SK-N-MC (cell line): ENCODE results near the gene ASTN2.
A peak's percentile ranks its signal among the peaks of the same experiment; 100 is the strongest.

Experiments
- DNase-seq: peaks from one replicate; pipeline ENCODE4 v3.0.0-alpha.2; 2011; ENCODE audit warnings: low read depth, low spot score
- H3K27ac ChIP-seq: fragments of 200-600 bp; sonication (generic); 2 replicates; pipeline ENCODE4 v1.5.1; 2016; ENCODE audit warnings: mixed run types
- H3K36me3 ChIP-seq: fragments of 200-600 bp; sonication (generic); 2 replicates; pipeline ENCODE4 v1.6.1; 2017; ENCODE audit warnings: antibody characterized with exemption, low read length, mixed read lengths; ENCODE audit not compliant: insufficient read depth
- H3K4me3 ChIP-seq: fragments of 200-600 bp; sonication (generic); 2 replicates; pipeline ENCODE4 v1.5.1; 2016
- H3K9ac ChIP-seq: fragments of 200-600 bp; sonication (generic); 2 replicates; pipeline ENCODE4 v1.8.0; 2017; ENCODE audit warnings: mixed run types, mixed read lengths; ENCODE audit not compliant: insufficient read length
- H3K9me3 ChIP-seq: fragments of 200-600 bp; sonication (generic); 2 replicates; pipeline ENCODE4 v1.6.1; 2017; ENCODE audit warnings: low read depth, mild to moderate bottlenecking, antibody characterized with exemption, low read length, moderate library complexity, mixed read lengths
- EZH2 ChIP-seq: fragments of 200-600 bp; sonication (generic); IDR thresholded peaks from one replicate; pipeline ENCODE4 v1.6.1; 2017; ENCODE audit warnings: antibody characterized with exemption
- FOXP2 ChIP-seq: optimal IDR thresholded peaks from 2 replicates; pipeline ENCODE3; 2011; ENCODE audit warnings: mild to moderate bottlenecking, moderate library complexity; ENCODE audit not compliant: insufficient read depth; ENCODE audit errors: extremely low read length, control extremely low read depth
- POLR2AphosphoS5 ChIP-seq: IDR thresholded peaks from 2 replicates; pipeline ENCODE4 v1.6.1; 2012; ENCODE audit warnings: mild to moderate bottlenecking, low read depth, low read length, borderline replicate concordance

ASTN2 gene

DNA sequence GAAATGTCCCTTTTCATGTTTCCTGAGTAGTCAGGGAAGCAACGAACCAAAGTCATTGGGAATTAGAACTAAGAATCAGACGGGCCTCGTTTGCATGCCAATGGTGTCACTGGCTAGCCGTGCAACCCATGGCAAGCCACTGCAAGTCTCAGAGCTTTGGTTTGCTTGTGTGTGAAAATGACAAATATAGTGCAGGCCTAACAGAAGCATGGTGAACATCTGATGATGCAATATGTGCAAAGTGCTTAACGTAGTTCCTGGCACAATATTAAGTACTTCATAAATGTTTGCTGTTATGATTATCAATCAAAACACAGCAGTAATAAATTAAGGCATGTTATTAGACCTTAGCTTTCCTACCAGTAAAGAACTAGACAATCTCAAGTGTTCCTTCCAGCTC lies 845.7 kb downstream of the ASTN2 start:
- H3K4me3 ChIP-seq, result no peak overlapping the region
- DNase-seq, result no peak
- H3K27ac ChIP-seq, result peak overlapping the region; percentile 69
- no peaks in the 10 kb centered on the region for H3K9me3 ChIP-seq
- no peaks in the 10 kb centered on the region for H3K36me3 ChIP-seq
- H3K9ac ChIP-seq, result no peak overlapping the region
- no peak for TF ChIP-seq POLR2AphosphoS5
- TF ChIP-seq EZH2, result no peak
- TF ChIP-seq FOXP2, result no peak

- no peak for TF ChIP-seq POLR2AphosphoS5
- TF ChIP-seq FOXP2, result no peak
- TF ChIP-seq EZH2, result no peak
- Histone ChIP-seq H3K27ac (peak overlapping the region; percentile 91), H3K9me3 (no peaks in the 10 kb centered on the region), H3K36me3 (no peaks in the 10 kb centered on the region), H3K9ac (no peak overlapping the region), H3K4me3 (peak overlapping the region; percentile 36; the same call in 1 of the 2 replicates)
- DNase-seq, result peak; percentile 65
Observed at GRCh38 chr9:116566677-116567488, 848.0 kb downstream of the ASTN2 start.

DNA sequence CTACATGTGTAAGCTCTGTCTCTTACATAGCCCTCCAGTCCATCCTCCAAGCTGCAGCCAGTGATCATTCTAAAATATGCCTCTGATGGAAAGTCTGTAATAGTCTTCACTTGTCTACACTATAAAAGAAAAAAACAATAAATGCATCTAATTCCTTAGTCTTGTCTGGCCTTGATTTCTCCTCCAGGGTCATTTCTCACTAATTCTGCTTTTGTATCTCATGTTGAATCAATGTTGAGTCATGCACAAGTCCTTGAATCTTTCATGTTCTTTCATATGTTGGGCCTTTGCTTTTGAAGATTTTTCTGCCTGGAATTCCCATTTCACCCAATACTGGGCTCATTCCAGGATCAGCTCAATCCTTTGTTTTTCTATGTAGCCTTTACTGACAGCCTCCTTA lies 848.9 kb downstream of the ASTN2 start:
- no peak for TF ChIP-seq FOXP2
- TF ChIP-seq EZH2, result no peak
- no peak for TF ChIP-seq POLR2AphosphoS5
- H3K9me3 ChIP-seq, result no peaks in the 10 kb centered on the region
- H3K9ac ChIP-seq, result no peak overlapping the region
- H3K36me3 ChIP-seq, result no peaks in the 10 kb centered on the region
- H3K4me3 ChIP-seq, result no peak overlapping the region
- DNase-seq, result no peak
- H3K27ac ChIP-seq, result peak overlapping the region; percentile 91; the same call in 1 of the 2 replicates

DNA sequence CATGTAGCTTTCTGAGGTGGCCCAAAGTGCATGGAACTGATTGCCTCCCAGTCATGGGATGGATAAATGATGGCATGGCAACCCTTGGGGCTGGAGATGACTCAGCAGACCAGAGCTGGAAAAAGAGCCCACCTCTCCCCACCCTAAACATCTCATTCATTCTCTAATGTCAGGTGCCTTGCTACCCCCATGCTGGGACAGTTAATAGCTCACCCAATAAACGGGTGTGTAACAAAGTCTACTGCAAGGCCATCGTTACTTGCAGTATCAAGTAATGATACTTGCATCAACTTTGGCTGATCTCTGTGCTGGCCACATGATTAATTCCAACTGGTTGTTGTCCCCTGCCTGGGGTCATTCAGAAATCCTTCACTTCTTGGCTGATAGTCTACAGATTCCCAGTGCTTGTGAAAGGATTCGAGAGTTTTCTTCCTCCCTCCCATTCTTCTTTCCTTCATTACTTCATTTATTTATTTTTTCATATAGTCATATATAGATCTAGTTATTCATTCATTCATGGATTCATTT lies 850.5 kb downstream of the ASTN2 start:
- Histone ChIP-seq H3K9ac (no peak overlapping the region), H3K36me3 (no peaks in the 10 kb centered on the region), H3K4me3 (no peak overlapping the region), H3K27ac (no peak overlapping the region), H3K9me3 (no peaks in the 10 kb centered on the region)
- no peak for DNase-seq
- TF ChIP-seq FOXP2 (no peak), POLR2AphosphoS5 (no peak), EZH2 (no peak)

GRCh38 chr9:116558818-116559540 lies 855.9 kb downstream of the ASTN2 start:
- Histone ChIP-seq H3K9ac (no peak overlapping the region), H3K36me3 (no peaks in the 10 kb centered on the region), H3K27ac (no peak overlapping the region), H3K9me3 (no peaks in the 10 kb centered on the region), H3K4me3 (no peak overlapping the region)
- DNase-seq, result no peak
- no peak for TF ChIP-seq EZH2
- TF ChIP-seq POLR2AphosphoS5, result no peak
- no peak for TF ChIP-seq FOXP2

GRCh38 chr9:116558035-116558434 lies 856.8 kb downstream of the ASTN2 start:
- TF ChIP-seq POLR2AphosphoS5 (no peak), FOXP2 (no peak), EZH2 (no peak)
- H3K9ac ChIP-seq, result no peak overlapping the region
- H3K36me3 ChIP-seq, result no peaks in the 10 kb centered on the region
- no peaks in the 10 kb centered on the region for H3K9me3 ChIP-seq
- no peak overlapping the region for H3K27ac ChIP-seq
- H3K4me3 ChIP-seq, result no peak overlapping the region
- no peak for DNase-seq

DNA sequence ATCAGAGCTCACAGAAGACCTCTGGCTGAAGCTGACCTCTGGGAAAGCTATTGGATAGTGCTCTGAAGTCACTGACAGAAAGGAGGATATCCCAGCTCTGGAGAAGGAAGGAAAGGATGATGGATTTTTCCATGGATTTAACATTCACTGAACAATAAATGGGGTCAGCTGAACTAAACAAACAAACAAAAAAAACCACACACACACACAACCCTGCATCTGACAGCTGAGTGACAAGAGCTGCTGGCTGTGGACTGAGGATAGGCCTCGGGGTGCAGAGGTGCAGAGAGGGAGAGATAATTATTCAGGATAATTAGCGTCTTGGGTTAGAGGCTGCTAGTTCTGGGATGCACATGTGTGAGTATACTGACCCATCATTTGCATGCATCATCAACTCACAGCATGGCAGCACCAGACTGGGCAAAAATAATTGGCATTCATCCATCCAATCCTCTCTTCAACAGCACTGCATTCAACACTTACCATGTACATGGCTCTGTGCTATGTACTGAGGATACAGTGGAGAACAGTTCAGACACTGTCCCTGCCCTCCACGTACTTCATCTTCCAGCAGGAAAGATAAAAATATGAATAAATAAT lies 859.2 kb downstream of the ASTN2 start:
- no peak overlapping the region for H3K27ac ChIP-seq
- no peak for TF ChIP-seq POLR2AphosphoS5
- H3K9me3 ChIP-seq, result no peaks in the 10 kb centered on the region
- DNase-seq, result no peak
- no peak overlapping the region for H3K4me3 ChIP-seq
- no peaks in the 10 kb centered on the region for H3K36me3 ChIP-seq
- H3K9ac ChIP-seq, result no peak overlapping the region

DNA sequence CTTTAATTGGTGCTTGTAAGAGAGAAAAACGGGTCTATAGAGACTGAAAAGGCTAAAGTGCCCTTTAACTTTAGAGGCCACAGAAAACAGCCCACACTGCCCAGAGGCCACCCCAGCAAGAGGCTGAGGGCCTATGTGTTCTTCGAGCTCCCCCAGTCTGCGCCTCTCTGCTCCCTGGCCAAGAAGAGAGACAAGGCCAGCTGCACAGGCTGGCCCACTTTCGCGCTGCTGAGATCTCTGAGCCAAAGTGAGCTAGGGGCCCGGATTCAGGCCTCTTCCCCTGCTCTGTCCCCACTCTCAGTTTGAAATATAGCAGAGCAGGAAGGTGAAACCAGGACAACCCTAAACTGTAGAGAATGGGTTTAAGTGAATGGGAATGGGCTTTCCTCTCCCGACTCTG lies 859.7 kb downstream of the ASTN2 start:
- H3K9me3 ChIP-seq, result no peaks in the 10 kb centered on the region
- H3K4me3 ChIP-seq, result no peak overlapping the region
- H3K9ac ChIP-seq, result no peak overlapping the region
- H3K36me3 ChIP-seq, result no peaks in the 10 kb centered on the region
- DNase-seq, result no peak
- TF ChIP-seq EZH2 (no peak), POLR2AphosphoS5 (no peak), FOXP2 (no peak)
- H3K27ac ChIP-seq, result no peak overlapping the region
